ENCODE data around the gene CRACR2A.

CRACR2A gene

DNA sequence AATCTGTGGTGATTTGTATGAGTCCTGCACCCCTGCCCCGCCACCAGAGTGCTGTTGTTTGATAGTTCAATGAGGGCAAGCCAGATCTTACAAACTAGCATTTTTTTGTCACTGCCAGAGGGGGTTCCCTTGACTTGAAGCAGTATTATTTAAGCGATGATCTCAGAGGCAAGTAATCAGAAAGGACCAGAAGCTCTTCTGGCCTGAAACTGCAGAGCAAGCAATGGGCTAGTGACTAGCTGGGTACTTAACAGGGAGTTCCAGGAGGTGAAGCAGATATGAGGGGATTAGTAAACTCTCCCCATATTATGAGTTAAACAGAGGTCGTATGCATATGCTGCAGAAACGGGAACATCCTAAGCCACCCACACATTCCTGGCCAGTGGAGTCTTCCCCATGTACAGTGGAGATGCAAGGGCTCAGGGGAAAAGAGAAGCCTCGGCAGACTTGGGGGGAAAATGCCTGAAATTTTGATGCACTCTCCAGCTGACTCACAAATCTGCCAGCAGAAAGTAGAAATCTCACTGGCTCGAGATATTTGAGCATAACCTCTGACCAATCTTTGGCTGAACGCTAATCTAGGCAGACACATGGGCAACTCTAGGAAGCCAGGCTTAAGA is 8.3 kb upstream of the CRACR2A start:
- TF ChIP-seq TCF12 (IDR thresholded peaks at IDR 0.05; ENCODE audit: low read depth) (no peak), YY1 (IDR thresholded peaks at IDR 0.05; ENCODE audit: low read depth) (no peak), ZBTB7A (IDR thresholded peaks at IDR 0.05; ENCODE audit: low read depth) (no peak), CEBPB (IDR thresholded peaks at IDR 0.05) (no peak), CREB1 (IDR thresholded peaks at IDR 0.05; ENCODE audit: low read depth) (no peak), FOXM1 (IDR thresholded peaks at IDR 0.05; ENCODE audit: borderline replicate concordance, low read depth) (no peak), EGR1 (IDR thresholded peaks at IDR 0.05) (no peak), EP300 (IDR thresholded peaks at IDR 0.05; ENCODE audit: borderline replicate concordance) (no peak), TEAD4 (IDR thresholded peaks at IDR 0.05) (no peak), TAF1 (IDR thresholded peaks at IDR 0.05; ENCODE audit: low read depth) (no peak), NFIC (IDR thresholded peaks at IDR 0.05) (no peak), RAD21 (IDR thresholded peaks at IDR 0.05; ENCODE audit: low read depth) (no peak)
- TF ChIP-seq, protein P1, sequence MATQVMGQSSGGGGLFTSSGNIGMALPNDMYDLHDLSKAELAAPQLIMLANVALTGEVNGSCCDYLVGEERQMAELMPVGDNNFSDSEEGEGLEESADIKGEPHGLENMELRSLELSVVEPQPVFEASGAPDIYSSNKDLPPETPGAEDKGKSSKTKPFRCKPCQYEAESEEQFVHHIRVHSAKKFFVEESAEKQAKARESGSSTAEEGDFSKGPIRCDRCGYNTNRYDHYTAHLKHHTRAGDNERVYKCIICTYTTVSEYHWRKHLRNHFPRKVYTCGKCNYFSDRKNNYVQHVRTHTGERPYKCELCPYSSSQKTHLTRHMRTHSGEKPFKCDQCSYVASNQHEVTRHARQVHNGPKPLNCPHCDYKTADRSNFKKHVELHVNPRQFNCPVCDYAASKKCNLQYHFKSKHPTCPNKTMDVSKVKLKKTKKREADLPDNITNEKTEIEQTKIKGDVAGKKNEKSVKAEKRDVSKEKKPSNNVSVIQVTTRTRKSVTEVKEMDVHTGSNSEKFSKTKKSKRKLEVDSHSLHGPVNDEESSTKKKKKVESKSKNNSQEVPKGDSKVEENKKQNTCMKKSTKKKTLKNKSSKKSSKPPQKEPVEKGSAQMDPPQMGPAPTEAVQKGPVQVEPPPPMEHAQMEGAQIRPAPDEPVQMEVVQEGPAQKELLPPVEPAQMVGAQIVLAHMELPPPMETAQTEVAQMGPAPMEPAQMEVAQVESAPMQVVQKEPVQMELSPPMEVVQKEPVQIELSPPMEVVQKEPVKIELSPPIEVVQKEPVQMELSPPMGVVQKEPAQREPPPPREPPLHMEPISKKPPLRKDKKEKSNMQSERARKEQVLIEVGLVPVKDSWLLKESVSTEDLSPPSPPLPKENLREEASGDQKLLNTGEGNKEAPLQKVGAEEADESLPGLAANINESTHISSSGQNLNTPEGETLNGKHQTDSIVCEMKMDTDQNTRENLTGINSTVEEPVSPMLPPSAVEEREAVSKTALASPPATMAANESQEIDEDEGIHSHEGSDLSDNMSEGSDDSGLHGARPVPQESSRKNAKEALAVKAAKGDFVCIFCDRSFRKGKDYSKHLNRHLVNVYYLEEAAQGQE (IDR thresholded peaks at IDR 0.05; ENCODE audit: low read depth): no peak
- TF ChIP-seq, protein P2, sequence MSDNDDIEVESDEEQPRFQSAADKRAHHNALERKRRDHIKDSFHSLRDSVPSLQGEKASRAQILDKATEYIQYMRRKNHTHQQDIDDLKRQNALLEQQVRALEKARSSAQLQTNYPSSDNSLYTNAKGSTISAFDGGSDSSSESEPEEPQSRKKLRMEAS (IDR thresholded peaks at IDR 0.05): no peak
- TF ChIP-seq, protein P3, sequence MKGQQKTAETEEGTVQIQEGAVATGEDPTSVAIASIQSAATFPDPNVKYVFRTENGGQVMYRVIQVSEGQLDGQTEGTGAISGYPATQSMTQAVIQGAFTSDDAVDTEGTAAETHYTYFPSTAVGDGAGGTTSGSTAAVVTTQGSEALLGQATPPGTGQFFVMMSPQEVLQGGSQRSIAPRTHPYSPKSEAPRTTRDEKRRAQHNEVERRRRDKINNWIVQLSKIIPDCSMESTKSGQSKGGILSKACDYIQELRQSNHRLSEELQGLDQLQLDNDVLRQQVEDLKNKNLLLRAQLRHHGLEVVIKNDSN (IDR thresholded peaks at IDR 0.05): no peak

DNA sequence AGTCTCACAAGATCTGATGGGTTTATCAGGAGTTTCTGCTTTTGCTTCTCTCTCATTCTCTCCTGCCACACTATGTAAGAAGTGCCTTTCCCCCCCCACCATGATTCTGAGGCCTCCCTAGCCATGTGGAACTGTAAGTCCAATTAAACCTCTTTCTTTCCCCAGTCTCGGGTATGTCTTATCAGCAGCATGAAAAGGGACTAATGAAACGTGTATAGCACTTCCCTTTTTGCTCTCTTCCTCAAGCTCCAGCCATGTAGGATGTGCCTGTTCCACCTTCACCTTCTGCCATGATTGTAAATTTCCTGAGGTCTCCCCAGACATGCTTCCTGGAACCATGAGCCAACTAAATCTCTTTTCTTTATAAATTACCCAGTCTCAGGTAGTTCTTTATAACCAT is 7.0 kb upstream of the CRACR2A start:
- TF ChIP-seq EGR1 (IDR thresholded peaks at IDR 0.05): no peak
- TF ChIP-seq, protein P2 (IDR thresholded peaks at IDR 0.05): no peak
- no peak for TF ChIP-seq CREB1 (IDR thresholded peaks at IDR 0.05; ENCODE audit: low read depth)
- TF ChIP-seq, protein P1 (IDR thresholded peaks at IDR 0.05; ENCODE audit: low read depth): no peak
- no peak for TF ChIP-seq NFIC (IDR thresholded peaks at IDR 0.05)
- no peak for TF ChIP-seq EP300 (IDR thresholded peaks at IDR 0.05; ENCODE audit: borderline replicate concordance)
- TF ChIP-seq FOXM1 (IDR thresholded peaks at IDR 0.05; ENCODE audit: borderline replicate concordance, low read depth): no peak
- TF ChIP-seq RAD21 (IDR thresholded peaks at IDR 0.05; ENCODE audit: low read depth): no peak
- no peak for TF ChIP-seq TEAD4 (IDR thresholded peaks at IDR 0.05)
- no peak for TF ChIP-seq ZBTB7A (IDR thresholded peaks at IDR 0.05; ENCODE audit: low read depth)
- no peak for TF ChIP-seq CEBPB (IDR thresholded peaks at IDR 0.05)
- no peak for TF ChIP-seq TCF12 (IDR thresholded peaks at IDR 0.05; ENCODE audit: low read depth)
- no peak for TF ChIP-seq TAF1 (IDR thresholded peaks at IDR 0.05; ENCODE audit: low read depth)

DNA sequence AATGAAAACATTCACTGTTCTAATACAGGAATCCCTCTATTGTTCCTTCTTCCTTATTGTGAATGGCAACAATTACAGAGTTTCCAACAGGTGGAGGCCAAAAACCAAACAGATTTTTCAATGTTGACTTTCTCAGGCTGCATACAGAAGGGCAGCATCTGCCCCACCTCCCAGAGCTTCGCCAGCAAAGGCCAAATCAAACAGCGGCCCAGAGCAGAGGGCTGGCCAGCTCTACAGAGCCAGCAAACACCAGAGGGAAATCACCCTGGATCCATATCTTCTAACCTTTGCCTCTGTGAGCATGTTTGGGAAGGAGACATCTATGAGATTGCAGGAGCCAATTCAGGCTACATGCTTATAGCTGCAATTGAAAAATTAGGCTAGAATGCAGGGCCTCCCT is 4.4 kb upstream of the CRACR2A start:
- TF ChIP-seq TCF12 (IDR thresholded peaks at IDR 0.05; ENCODE audit: low read depth): no peak
- no peak for TF ChIP-seq FOXM1 (IDR thresholded peaks at IDR 0.05; ENCODE audit: borderline replicate concordance, low read depth)
- TF ChIP-seq TAF1 (IDR thresholded peaks at IDR 0.05; ENCODE audit: low read depth): no peak
- TF ChIP-seq RAD21 (IDR thresholded peaks at IDR 0.05; ENCODE audit: low read depth): no peak
- TF ChIP-seq, protein P1 (IDR thresholded peaks at IDR 0.05; ENCODE audit: low read depth): no peak

DNA sequence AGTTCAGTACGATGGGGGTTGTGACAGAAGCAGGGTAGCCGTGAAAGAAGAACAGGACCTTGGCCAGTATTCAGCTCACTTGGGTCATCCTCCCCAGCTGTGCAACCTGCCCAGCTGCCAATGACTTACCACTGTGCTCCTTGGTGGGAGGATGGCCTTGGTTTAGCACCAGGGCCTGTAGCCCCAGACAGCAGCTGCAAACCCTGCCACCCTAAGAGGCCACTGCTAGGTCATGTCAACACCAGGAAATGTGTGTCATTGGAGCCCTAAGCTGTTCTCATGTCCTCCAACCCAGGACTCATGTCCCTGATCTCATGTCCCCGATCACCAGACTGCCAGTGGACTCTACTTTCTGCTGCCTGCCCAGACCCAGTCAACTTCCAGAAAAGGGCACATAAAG is 3.0 kb upstream of the CRACR2A start:
- no peak for TF ChIP-seq EGR1 (IDR thresholded peaks at IDR 0.05)
- TF ChIP-seq RAD21 (IDR thresholded peaks at IDR 0.05; ENCODE audit: low read depth): no peak
- TF ChIP-seq NFIC (IDR thresholded peaks at IDR 0.05): no peak
- no peak for TF ChIP-seq EP300 (IDR thresholded peaks at IDR 0.05; ENCODE audit: borderline replicate concordance)
- no peak for TF ChIP-seq TAF1 (IDR thresholded peaks at IDR 0.05; ENCODE audit: low read depth)
- TF ChIP-seq FOXM1 (IDR thresholded peaks at IDR 0.05; ENCODE audit: borderline replicate concordance, low read depth): no peak
- no peak for TF ChIP-seq ZBTB7A (IDR thresholded peaks at IDR 0.05; ENCODE audit: low read depth)
- no peak for TF ChIP-seq TEAD4 (IDR thresholded peaks at IDR 0.05)
- no peak for TF ChIP-seq YY1 (IDR thresholded peaks at IDR 0.05; ENCODE audit: low read depth)
- no peak for TF ChIP-seq CREB1 (IDR thresholded peaks at IDR 0.05; ENCODE audit: low read depth)
- no peak for TF ChIP-seq CEBPB (IDR thresholded peaks at IDR 0.05)
- TF ChIP-seq, protein P2 (IDR thresholded peaks at IDR 0.05): no peak
- TF ChIP-seq, protein P3 (IDR thresholded peaks at IDR 0.05): no peak
- TF ChIP-seq TCF12 (IDR thresholded peaks at IDR 0.05; ENCODE audit: low read depth): no peak
- TF ChIP-seq, protein P1 (IDR thresholded peaks at IDR 0.05; ENCODE audit: low read depth): no peak

Data from Ishikawa (cell line).